CD4-positive, alpha-beta memory T cell (primary cell): Measurements from ENCODE around the gene PLA2G2F. TPM values are rescaled to one million over a fixed set of nuclear protein-coding genes. Genes with fewer than 3 reads are reported as not detected.

Experiments used
- CTCF ChIA-PET: fragments of 350-600 bp; sonication (Branson Sonifier 250); formaldehyde crosslinking; loops from one replicate; lab custom pipeline; 2021; ENCODE audit warnings: inconsistent platforms; ENCODE audit not compliant: partially characterized antibody; lab: Charles Lee
- POLR2A ChIA-PET: fragments of 350-600 bp; sonication (Branson Sonifier 250); formaldehyde crosslinking; loops from one replicate; lab custom pipeline; 2021; ENCODE audit not compliant: partially characterized antibody; lab: Charles Lee
- DNase-seq, 5 donors: peaks; one replicate each; pipeline versions ENCODE4 v3.0.0 to v3.0.0-alpha.2; 2020 to 2022; ENCODE audit warnings: mixed read lengths in 1 of 5
- H3K27ac ChIP-seq: one replicate; pipeline ENCODE4 v1.7.0; 2013; ENCODE audit warnings: low read depth, low read length
- H3K27me3 ChIP-seq: 2 replicates; pipeline ENCODE4 v1.7.0; 2013; ENCODE audit warnings: mild to moderate bottlenecking, low read length, moderate library complexity; ENCODE audit not compliant: insufficient read depth
- H3K36me3 ChIP-seq: 2 replicates; pipeline ENCODE4 v1.7.0; 2013; ENCODE audit warnings: mild to moderate bottlenecking, low read length, moderate library complexity; ENCODE audit not compliant: insufficient read depth
- H3K4me1 ChIP-seq: 2 replicates; pipeline ENCODE4 v1.7.0; 2013; ENCODE audit warnings: mild to moderate bottlenecking, low read length, moderate library complexity; ENCODE audit not compliant: insufficient read depth
- H3K4me3 ChIP-seq, 2 donors: one replicate each; pipeline ENCODE4 v1.7.0; 2013; ENCODE audit warnings: low read length in 2 of 2, mild to moderate bottlenecking in 1 of 2
- H3K9me3 ChIP-seq, 2 donors: one replicate each; pipeline ENCODE4 v1.7.0; 2013; ENCODE audit warnings: low read length in 2 of 2, control low read depth in 1 of 2; ENCODE audit not compliant: control insufficient read depth in 1 of 2
- H3K27ac Mint-ChIP-seq, 7 donors: one replicate each; pipeline ENCODE4 v1.8.0; 2020 to 2021; ENCODE audit warnings: mixed read lengths in 7 of 7, mild to moderate bottlenecking in 6 of 7, inconsistent platforms in 3 of 7, moderate library complexity in 3 of 7
- H3K27me3 Mint-ChIP-seq, 2 donors: one replicate each; pipeline ENCODE4 v1.8.0; 2020 to 2021; ENCODE audit warnings: mixed read lengths in 2 of 2
- H3K36me3 Mint-ChIP-seq, 2 donors: one replicate each; pipeline ENCODE4 v1.8.0; 2020 to 2021; ENCODE audit warnings: mixed read lengths in 2 of 2, inconsistent platforms in 1 of 2, mild to moderate bottlenecking in 1 of 2
- H3K4me1 Mint-ChIP-seq, 4 donors: one replicate each; pipeline ENCODE4 v1.8.0; 2020 to 2021; ENCODE audit warnings: mixed read lengths in 4 of 4, mild to moderate bottlenecking in 1 of 4
- H3K4me3 Mint-ChIP-seq, 8 donors: one replicate each; pipeline ENCODE4 v1.8.0; 2020 to 2021; ENCODE audit warnings: mixed read lengths in 8 of 8, mild to moderate bottlenecking in 7 of 8, moderate library complexity in 6 of 8, inconsistent platforms in 3 of 8
- H3K9me3 Mint-ChIP-seq, 8 donors: one replicate each; pipeline ENCODE4 v1.8.0; 2020 to 2021; ENCODE audit warnings: mixed read lengths in 8 of 8, mild to moderate bottlenecking in 5 of 8, inconsistent platforms in 3 of 8, moderate library complexity in 1 of 8
- intact Hi-C: fragments of 100-400 bp; cut with micrococcal nuclease; formaldehyde crosslinking; loops from one replicate; pipeline ENCODE4 v1.15.1; 2023
- polyA plus RNA-seq, 2 donors: library from polyadenylated mRNA; unstranded; fragments of 300-500 nt; fragmentation: Illumina TruSeq; gene quantifications; one replicate each; pipeline ENCODE4 v1.2.3, GENCODE V29; 2021
- total RNA-seq, 2 experiments: library from RNA; stranded (reverse); gene quantifications; one replicate each; pipeline ENCODE4 v1.2.3, GENCODE V29; 2021

The PLA2G2F gene
- total and polyA plus RNA-seq, 4 experiments from 2014 or later = not detected

- peak overlapping the region; percentile 75 to 92 (median 84) for H3K4me3 Mint-ChIP-seq
- H3K27me3 Mint-ChIP-seq = peaks cover 0 to 3% of the 10 kb centered on the region in 2 donors
- H3K4me1 ChIP-seq = peaks cover 47% of the 10 kb centered on the region
- no peaks in the 10 kb centered on the region for H3K9me3 ChIP-seq
- H3K27me3 ChIP-seq = no peaks in the 10 kb centered on the region
- H3K27ac ChIP-seq = no peak overlapping the region
- H3K9me3 Mint-ChIP-seq = no peaks in the 10 kb centered on the region
- intact Hi-C loops = no loop called here
- H3K36me3 ChIP-seq = no peaks in the 10 kb centered on the region
- ChIA-PET POLR2A (interaction anchor here (0.6 to 1.8 kb wide), 4 partner anchors 9 to 136 kb away, joined by 3 to 5 read pairs (median 3); no protein-coding TSS in a partner anchor), CTCF (interaction anchor here (1.0 to 3.0 kb wide), 3 partner anchors 9 to 26 kb away, joined by 4 to 13 read pairs (median 4); no protein-coding TSS in a partner anchor)
- peak overlapping the region in 6 of 7 donors; percentile 4 to 88 (median 72) for H3K27ac Mint-ChIP-seq
- H3K4me3 ChIP-seq = peak overlapping the region in 1 of 2 donors; percentile 13
- no peaks in the 10 kb centered on the region for H3K36me3 Mint-ChIP-seq
- peak; percentile 17 to 53 (median 33) for DNase-seq
- H3K4me1 Mint-ChIP-seq = peaks cover 35 to 59% (median 45%) of the 10 kb centered on the region in 4 donors
Measured at GRCh38 chr1:20187103-20187812, 48.1 kb downstream of the PLA2G2F start.

- Histone ChIP-seq H3K4me1 (peaks cover 47% of the 10 kb centered on the region), H3K27me3 (no peaks in the 10 kb centered on the region), H3K36me3 (no peaks in the 10 kb centered on the region), H3K27ac (no peak overlapping the region), H3K9me3 (no peaks in the 10 kb centered on the region), H3K4me3 (peak overlapping the region in 1 of 2 donors; percentile 13)
- Mint-ChIP-seq H3K27ac (peak overlapping the region in 3 of 7 donors; percentile 23 to 47 (median 40)), H3K36me3 (no peaks in the 10 kb centered on the region), H3K9me3 (no peaks in the 10 kb centered on the region), H3K4me3 (peak overlapping the region in 6 of 8 donors; percentile 9 to 92 (median 66)), H3K4me1 (peaks cover 35 to 59% (median 45%) of the 10 kb centered on the region in 4 donors), H3K27me3 (peaks cover 0 to 3% of the 10 kb centered on the region in 2 donors)
- ChIA-PET CTCF (interaction anchor here (1.0 to 3.0 kb wide), 4 partner anchors 8 to 31 kb away, joined by 3 to 13 read pairs (median 4); no protein-coding TSS in a partner anchor), POLR2A (interaction anchor here (0.6 to 1.8 kb wide), 3 partner anchors 8 to 25 kb away, joined by 3 to 5 read pairs (median 3); no protein-coding TSS in a partner anchor)
- DNase-seq = no peak
- intact Hi-C loops = no loop called here
Measured at GRCh38 chr1:20187813-20188454, 48.8 kb downstream of the PLA2G2F start.

- Histone ChIP-seq H3K9me3 (no peaks in the 10 kb centered on the region), H3K27me3 (no peaks in the 10 kb centered on the region), H3K4me3 (no peak overlapping the region), H3K4me1 (peaks cover 47% of the 10 kb centered on the region), H3K36me3 (no peaks in the 10 kb centered on the region), H3K27ac (no peak overlapping the region)
- Mint-ChIP-seq H3K27me3 (peaks cover 0 to 3% of the 10 kb centered on the region in 2 donors), H3K4me3 (peak overlapping the region in 2 of 8 donors; percentile 0 to 77), H3K36me3 (no peaks in the 10 kb centered on the region), H3K9me3 (no peaks in the 10 kb centered on the region), H3K4me1 (peaks cover 34 to 57% (median 44%) of the 10 kb centered on the region in 4 donors), H3K27ac (peak overlapping the region in 2 of 7 donors; percentile 40 to 43)
- DNase-seq = no peak
- intact Hi-C loops = no loop called here
- ChIA-PET CTCF (interaction anchor here (1.0 to 3.0 kb wide), 3 partner anchors 8 to 31 kb away, joined by 3 to 13 read pairs (median 3); no protein-coding TSS in a partner anchor), POLR2A (interaction anchor here (1.8 kb wide), 1 partner anchor 8 kb away, joined by 5 read pairs; no protein-coding TSS in a partner anchor)
Measured at GRCh38 chr1:20188455-20188817, 49.3 kb downstream of the PLA2G2F start.

- no peaks in the 10 kb centered on the region for H3K36me3 ChIP-seq
- H3K27me3 ChIP-seq = no peaks in the 10 kb centered on the region
- Mint-ChIP-seq H3K4me1 (peaks cover 29 to 45% (median 35%) of the 10 kb centered on the region in 4 donors), H3K9me3 (no peaks in the 10 kb centered on the region), H3K27ac (no peak overlapping the region), H3K36me3 (no peaks in the 10 kb centered on the region), H3K27me3 (peaks cover 0 to 3% of the 10 kb centered on the region in 2 donors), H3K4me3 (no peak overlapping the region)
- CTCF ChIA-PET = no interaction called here
- POLR2A ChIA-PET = no interaction called here
- H3K27ac ChIP-seq = no peak overlapping the region
- H3K4me3 ChIP-seq = no peak overlapping the region
- DNase-seq = no peak
- H3K4me1 ChIP-seq = peaks cover 40% of the 10 kb centered on the region
- intact Hi-C loops = no loop called here
- H3K9me3 ChIP-seq = no peaks in the 10 kb centered on the region
Measured at GRCh38 chr1:20189664-20190063, 50.5 kb downstream of the PLA2G2F start.

- POLR2A ChIA-PET = no interaction called here
- Histone ChIP-seq H3K27ac (no peak overlapping the region), H3K9me3 (no peaks in the 10 kb centered on the region), H3K4me1 (peaks cover 35% of the 10 kb centered on the region), H3K4me3 (no peak overlapping the region), H3K36me3 (no peaks in the 10 kb centered on the region), H3K27me3 (no peaks in the 10 kb centered on the region)
- DNase-seq = no peak
- Mint-ChIP-seq H3K27ac (no peak overlapping the region), H3K4me1 (peaks cover 23 to 38% (median 32%) of the 10 kb centered on the region in 4 donors), H3K4me3 (no peak overlapping the region), H3K9me3 (no peaks in the 10 kb centered on the region), H3K27me3 (peaks cover 2 to 6% of the 10 kb centered on the region in 2 donors), H3K36me3 (no peaks in the 10 kb centered on the region)
- CTCF ChIA-PET = interaction anchor here (6.4 kb wide), 1 partner anchor 10 kb away, joined by 58 read pairs; no protein-coding TSS in a partner anchor
- intact Hi-C loops = no loop called here
Measured at GRCh38 chr1:20190256-20191160, 51.4 kb downstream of the PLA2G2F start.

- no peaks in the 10 kb centered on the region for H3K36me3 ChIP-seq
- CTCF ChIA-PET = interaction anchor here (1.1 to 6.4 kb wide), 2 partner anchors 11 to 274 kb away, joined by 3 to 58 read pairs; no protein-coding TSS in a partner anchor
- no peak overlapping the region for H3K4me3 Mint-ChIP-seq
- no peak overlapping the region for H3K27ac Mint-ChIP-seq
- H3K9me3 ChIP-seq = no peaks in the 10 kb centered on the region
- no peak overlapping the region for H3K4me3 ChIP-seq
- intact Hi-C loops = no loop called here
- peaks cover 20 to 35% (median 28%) of the 10 kb centered on the region in 4 donors for H3K4me1 Mint-ChIP-seq
- H3K27me3 Mint-ChIP-seq = peaks cover 2 to 6% of the 10 kb centered on the region in 2 donors
- no peaks in the 10 kb centered on the region for H3K27me3 ChIP-seq
- no peak for DNase-seq
- no peak overlapping the region for H3K27ac ChIP-seq
- H3K36me3 Mint-ChIP-seq = no peaks in the 10 kb centered on the region
- peaks cover 32% of the 10 kb centered on the region for H3K4me1 ChIP-seq
- POLR2A ChIA-PET = no interaction called here
- no peaks in the 10 kb centered on the region for H3K9me3 Mint-ChIP-seq
Measured at GRCh38 chr1:20191266-20191825, 52.2 kb downstream of the PLA2G2F start.
